Activated T-helper 9 cell treated with anti-CD3 and anti-CD28 coated beads, Interleukin-2, amount 50 U/mL, for 16 hours (primary cell): ENCODE data around the gene C2CD4C.
"Not testable (repeated sequence)": the region's sequence is repeated elsewhere in the genome, so short reads cannot be mapped to it uniquely, and the experiment has no call there.

ENCODE experiments used
- DNase-seq: peaks from one replicate; pipeline ENCODE4 v3.0.0-alpha.2; 2020; ENCODE audit warnings: low read depth

The C2CD4C gene

GRCh38 chr19:413756-414420 is 4.9 kb upstream of the C2CD4C start:
- DNase-seq: no peak

GRCh38 chr19:412356-413355 is 3.7 kb upstream of the C2CD4C start:
- no peak for DNase-seq

- DNase-seq: no peak
These were observed 2.9 kb upstream of the C2CD4C start for GRCh38 chr19:411723-412355.

DNA sequence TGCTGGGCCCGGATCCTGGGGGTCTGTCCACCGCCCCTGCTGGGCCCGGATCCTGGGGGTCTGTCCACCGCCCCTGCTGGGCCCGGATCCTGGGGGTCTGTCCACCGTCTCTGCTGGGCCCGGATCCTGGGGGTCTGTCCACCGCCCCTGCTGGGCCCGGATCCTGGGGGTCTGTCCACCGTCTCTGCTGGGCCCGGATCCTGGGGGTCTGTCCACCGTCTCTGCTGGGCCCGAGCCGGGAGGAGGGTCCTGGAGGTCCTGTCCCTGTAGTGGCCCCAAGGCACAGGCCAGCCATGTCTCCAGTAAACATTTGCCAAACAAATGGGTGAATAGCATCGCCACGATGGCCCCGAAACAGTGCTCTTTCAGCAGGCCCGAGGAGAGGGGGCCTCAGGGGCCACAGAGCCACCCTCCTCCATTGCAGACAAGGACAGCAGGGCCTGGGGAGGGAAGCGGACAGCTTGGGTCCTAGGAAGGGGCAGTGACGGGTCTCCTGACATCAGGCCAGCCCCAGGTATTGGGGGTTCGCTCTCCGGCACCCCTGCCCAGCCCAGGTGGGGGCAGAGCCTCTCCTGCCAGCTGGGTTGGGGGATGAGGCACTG is 2.3 kb upstream of the C2CD4C start:
- not testable (repeated sequence) for DNase-seq

DNA sequence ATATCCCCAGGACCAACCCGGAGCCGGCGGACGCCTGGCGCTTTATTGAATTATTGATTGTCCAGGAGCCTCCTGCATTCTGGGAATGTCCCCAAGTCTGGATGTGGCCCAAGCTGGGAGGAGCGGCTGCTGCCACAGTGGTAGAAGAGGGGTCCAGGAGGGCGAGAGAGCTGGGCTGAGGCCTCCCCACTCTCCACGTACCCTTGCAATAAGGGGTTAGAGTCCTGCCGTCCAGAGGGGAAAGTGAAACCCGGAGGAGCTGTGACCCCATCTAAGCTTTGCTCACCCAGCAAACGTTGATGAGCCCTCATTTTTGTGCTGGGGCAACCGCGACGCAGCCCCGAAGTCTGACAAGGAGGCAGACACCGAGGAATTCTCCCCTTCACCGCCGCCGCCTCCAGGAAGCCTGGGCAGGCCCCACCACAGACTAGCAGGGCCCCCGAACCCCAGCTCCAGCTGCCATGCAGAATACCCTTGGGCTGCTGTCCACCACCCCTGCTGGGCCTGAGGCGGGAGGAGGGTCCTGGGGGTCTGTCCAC is 1.4 kb upstream of the C2CD4C start:
- no peak for DNase-seq

DNA sequence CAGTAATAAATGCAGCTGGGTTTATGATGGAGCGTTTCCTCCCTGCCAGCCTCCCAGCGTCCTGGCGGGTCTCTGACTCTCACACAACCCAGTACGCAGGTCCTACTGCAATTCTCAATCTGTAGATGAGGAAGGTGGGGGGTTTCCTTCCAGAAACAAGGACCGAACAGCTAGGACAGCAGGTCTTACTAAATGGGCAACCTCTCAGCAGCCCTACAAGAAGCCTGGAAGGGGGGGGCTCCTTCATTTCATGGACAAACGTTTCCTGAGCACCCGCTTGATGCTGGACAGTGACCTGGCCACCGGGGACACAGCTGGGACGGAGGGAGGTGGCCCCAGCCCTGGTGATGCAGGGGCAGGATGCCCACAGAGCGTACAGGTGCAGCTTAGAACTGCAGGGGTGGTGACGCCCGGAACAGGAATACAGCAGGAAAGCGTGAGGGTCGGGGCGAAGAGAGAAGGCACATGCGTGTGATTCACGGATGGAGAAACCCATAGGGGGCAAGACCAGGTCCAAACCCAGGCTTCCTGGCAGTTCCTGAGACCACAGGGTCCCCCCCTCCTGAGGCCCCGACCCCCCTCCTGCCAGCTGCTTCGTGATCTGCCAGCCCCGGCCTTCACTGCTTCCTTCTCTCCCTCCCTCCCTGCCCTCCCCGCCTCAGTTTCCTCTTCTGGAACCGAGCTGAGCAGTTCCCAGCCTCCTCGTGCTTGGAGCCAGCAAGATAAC is 732 bp upstream of the C2CD4C start:
- DNase-seq: no peak

DNA sequence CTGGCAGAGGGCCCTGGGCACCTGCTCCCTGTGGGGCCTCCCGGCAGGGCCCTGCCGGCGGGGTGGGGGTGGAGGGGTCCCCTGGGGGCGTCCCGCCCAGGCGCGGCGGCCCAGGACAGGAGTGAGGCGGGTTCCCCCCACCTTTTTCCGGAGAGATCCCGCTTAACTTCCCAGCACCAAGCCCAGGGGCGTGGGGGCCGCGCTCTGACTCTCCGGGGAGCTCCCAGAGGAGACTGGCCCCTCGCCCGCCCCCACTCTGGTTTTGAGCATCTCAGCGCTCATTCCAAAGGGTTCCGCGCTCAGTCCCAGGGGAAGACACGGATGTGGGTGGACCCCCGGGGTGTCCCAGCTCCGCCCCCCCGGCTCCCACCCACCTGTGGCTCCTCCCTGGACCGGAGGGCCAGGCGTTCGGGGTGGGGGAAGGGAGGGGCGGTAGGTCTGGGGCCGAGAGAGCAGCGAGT is 476 bp downstream of the C2CD4C start:
- no peak for DNase-seq

DNA sequence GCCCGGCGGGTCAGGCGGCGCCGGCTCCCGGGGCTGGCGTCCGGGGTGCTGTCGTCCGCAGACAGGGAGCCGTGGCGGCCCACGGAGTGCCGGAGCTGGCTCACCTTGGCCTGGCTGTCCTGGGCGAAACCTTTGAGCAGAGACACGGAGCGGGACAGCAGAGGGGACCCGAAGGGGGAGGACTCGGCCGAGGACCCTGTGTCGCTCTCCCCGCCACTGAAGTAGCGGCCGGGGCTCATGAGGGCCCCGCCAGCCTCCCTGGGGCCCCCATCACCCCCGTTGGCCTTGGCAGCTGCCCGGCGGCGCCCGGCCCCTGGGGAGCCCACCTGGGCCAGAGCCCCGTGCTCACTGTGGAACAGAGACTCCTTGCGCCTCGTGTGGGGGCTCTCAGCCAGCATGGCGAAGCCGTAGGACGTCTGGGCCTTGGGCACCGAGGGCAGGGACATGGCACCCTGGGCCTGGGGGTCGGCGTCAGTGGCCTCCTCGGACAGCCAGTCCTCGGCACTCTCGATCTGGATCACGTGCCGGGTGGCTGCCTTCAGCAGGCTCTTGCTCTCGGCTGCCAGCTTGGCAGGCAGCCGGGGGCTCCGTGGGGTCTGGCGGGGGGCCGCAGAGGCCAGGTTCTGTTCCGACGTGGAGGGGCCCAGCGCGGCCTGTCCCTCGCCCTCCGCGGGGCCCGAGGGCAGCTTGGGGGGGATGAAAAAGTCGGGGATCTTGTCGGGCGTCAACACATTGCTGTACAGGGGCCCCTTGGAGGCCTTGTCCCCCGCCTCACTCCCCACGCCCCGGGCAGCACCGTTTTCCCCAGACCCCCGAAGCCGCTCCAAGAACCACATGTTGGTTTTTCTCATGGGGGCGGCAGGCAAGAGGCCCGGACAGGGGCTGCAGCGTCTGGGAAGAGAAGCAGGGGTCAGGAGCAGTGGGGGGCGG is 1.2 kb downstream of the C2CD4C start:
- DNase-seq: no peak

GRCh38 chr19:406971-407510 is 1.9 kb downstream of the C2CD4C start:
- DNase-seq: no peak

- no peak for DNase-seq
These were observed 2.7 kb downstream of the C2CD4C start for GRCh38 chr19:406135-406781.

DNA sequence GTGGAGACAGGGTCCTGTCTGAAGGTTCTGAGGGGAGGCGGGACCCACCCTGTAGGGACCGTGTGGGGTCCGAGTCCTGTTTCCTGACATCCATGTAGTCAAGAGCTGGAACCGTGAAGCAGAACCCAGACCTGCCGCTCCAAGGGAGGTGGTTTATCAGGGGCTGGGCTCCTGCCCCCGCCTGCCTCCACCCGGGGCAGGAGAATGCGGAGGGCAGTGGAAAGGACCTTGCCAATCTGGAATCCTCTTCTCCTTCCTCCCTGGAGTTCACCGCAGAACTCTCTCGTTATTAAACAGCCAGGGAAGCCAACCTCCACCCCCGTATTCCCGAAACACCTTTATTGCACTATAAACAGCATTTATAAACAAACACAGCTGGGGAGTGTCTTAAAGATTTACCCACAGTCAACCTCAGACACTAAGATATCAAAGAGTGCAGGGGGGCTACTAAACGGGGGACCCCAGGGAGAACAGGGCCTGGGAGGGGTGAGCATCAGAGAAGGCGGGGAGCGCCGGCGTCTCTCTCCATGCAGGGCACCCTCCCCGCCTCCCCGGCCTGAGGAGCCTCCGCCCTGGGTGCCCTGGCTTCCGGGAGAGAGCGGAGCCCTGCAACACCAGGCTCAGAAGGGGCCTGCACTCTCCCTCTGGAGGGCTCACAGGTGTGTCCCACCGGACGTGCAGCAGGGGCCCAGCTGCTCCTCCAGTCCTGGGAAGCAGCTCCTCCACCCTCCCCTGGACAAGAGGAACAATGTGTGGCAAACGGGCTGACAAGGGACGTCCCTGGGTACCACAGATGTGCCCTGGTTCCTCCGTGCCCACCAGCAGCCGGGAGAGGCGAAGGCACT is 3.6 kb downstream of the C2CD4C start:
- DNase-seq: no peak

- DNase-seq: no peak
These were observed 5.5 kb downstream of the C2CD4C start for GRCh38 chr19:403221-404027.

GRCh38 chr19:402786-403185 is 6.2 kb downstream of the C2CD4C start:
- no peak for DNase-seq

DNA sequence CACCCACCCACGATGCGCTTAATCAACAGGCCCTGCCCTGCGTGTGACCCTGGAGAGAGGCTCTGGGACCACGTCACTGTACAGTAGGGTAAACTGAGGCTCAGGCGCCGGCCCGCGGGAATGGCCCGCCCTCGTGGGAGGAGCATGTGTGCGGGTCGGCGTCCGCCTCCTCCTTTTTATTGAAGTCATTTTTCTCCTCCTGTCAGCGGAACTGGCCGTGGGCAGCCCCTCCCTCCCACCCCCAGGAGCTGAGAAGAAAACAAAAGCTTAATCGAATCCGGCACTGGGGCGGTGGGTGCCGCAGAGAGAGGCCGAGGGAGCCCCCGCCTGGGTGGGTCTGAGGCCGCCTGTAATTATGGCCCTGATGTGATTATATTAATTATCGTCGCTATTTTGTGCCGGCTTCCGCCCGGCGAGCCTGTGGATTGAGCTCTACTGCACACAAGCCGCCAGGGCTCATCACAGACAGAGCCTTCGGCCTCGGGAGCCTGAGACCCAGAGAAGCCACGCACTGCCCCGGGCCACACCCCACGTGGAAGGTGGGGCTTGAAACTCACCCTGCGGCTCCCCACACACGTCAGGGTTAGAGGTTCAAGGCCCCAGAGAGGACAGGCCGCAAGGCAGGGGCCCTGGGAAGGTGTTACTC is 7.0 kb downstream of the C2CD4C start:
- DNase-seq: no peak

DNA sequence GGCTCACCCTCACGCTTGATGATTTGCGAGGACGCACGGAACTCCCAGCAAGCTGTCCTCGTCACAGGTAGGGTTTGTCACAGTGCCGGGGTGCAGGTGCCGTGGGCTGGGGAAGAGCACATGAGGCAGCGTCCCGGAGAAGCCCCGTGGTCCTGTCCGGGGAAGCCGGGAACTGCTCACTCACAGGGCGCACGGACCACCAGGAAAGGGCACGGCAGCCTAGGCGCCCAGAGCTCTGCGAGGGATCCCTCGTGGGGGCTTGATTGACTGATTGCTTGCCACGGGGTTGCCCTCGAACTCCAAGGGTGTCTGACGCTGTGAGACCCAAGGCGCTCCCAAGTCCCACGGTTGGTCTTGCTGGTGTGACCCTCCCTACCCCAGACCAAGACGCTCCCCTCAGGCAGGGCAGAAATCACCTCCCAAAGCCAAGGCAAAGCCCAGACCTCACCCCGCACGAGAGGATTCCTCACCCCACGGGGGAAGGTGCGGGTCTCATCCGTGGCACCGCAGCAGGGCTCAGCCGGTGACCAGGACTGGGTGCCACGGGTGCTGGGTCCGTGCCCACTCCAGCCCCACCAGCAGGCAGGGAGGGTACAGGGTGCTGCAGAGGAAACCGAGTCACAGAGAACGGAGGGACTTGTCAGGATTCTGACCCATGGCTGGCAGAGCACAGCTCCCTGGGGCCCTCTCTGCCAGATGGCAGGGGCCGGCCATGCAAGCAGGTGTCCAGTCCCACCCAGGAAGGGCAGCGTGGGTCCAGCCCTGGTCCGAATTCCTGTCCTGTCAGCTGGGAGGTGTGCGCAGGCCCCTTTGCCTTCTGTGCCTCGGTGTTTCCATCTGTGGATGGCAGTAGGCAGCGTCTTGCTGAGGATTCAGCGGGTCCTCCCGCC is 7.7 kb downstream of the C2CD4C start:
- DNase-seq: no peak

- no peak for DNase-seq
These were observed 9.6 kb downstream of the C2CD4C start for GRCh38 chr19:399370-399769.
